Measurements from ENCODE around the gene SDF4.

SDF4 gene

DNA sequence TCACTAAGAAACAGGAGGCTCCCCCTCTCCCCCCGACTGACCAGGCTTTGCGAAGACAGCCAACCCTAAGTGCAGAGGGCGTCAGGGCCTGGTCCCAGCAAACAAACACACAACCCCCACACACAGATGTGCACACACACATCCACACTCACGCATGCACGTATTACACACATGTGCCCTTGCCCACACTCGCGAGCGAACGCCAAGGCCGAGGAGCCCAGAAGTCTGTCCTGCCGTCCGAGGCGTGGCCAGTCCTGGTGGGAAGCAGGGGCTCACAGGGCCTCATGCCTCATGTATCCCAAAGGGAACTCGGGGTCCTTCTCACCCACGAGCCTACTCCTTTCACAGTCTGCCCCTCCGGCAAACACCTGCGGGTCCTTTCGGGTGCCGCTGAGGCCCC is 2.0 kb downstream of the SDF4 start:
- no peak for DNase-seq (ENCODE audit: low read depth in 2 of 3, low spot score in 2 of 3)

DNA sequence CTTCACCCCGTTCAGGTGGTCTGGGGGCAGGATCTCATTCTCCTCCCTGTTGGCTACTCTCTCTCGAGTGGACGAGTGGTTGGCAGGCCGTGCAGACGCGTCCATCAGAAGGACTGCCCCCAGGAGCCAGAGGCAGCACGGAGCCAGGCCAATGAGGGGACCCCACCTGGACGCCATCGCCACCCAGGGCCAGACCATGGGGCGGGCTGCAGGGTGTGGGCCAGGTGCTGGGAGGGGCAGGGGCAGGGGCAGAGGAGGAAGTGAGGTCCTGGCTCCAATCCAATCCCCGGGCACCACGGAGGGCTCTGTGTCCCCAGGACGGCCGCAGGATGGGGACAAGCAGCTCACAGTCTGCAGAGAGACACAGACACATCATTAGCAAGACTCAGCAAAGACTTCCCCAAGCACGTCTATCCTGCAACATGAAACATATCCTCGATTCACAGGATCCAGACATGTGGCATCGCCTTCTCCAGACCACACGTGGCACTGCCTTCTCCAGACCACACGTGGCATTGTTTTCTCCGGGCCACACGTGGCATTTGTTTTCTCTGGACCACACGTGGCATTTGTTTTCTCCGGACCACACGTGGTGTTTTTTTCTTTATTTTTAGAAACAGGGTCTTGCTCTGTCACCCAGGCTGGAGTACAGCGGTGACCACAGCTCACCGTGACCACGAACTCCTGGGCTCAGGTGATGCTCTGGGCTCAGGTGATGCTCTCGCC is 3.0 kb downstream of the SDF4 start:
- DNase-seq (ENCODE audit: low read depth in 2 of 3, low spot score in 2 of 3) = no peak

DNA sequence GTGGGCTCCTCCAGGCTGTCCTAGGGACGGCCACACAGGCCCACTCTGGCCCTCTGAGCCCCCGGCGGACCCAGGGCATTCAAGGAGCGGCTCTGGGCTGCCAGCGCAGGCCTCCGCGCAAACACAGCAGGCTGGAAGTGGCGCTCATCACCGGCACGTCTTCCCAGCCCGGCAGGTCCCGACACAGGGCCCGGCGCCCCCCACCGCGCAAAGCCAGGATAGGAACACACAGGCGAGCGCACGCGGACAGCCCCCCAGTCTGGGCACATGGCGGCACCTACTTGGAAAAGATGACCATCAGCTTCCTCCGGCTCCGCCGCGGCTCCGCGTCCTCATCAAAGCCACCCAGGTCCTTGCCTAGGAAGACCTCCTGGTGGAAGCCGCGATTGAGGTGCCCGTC is 3.6 kb downstream of the SDF4 start:
- no peak for DNase-seq (ENCODE audit: low read depth in 2 of 3, low spot score in 2 of 3)

DNA sequence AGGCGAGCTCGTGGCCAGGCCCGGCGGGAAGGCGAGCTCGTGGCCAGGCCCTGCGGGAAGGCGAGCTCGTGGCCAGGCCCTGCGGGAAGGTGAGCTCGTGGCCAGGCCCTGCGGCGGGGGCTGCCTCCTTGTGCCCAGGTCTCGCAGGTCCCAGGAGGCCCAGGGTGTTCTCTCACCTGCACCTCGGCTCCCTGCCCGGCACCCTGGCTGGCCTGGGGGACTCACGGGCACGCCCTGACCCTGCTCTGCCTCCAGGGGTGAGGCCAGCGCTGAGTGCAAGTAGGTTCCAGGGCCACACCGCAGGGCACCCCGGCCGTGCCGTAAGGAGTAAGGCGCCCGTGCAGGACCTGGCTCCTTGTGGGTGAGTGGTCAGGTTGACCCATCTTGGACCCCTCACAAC is 4.4 kb downstream of the SDF4 start:
- DNase-seq (ENCODE audit: low read depth in 2 of 3, low spot score in 2 of 3) = no peak

DNA sequence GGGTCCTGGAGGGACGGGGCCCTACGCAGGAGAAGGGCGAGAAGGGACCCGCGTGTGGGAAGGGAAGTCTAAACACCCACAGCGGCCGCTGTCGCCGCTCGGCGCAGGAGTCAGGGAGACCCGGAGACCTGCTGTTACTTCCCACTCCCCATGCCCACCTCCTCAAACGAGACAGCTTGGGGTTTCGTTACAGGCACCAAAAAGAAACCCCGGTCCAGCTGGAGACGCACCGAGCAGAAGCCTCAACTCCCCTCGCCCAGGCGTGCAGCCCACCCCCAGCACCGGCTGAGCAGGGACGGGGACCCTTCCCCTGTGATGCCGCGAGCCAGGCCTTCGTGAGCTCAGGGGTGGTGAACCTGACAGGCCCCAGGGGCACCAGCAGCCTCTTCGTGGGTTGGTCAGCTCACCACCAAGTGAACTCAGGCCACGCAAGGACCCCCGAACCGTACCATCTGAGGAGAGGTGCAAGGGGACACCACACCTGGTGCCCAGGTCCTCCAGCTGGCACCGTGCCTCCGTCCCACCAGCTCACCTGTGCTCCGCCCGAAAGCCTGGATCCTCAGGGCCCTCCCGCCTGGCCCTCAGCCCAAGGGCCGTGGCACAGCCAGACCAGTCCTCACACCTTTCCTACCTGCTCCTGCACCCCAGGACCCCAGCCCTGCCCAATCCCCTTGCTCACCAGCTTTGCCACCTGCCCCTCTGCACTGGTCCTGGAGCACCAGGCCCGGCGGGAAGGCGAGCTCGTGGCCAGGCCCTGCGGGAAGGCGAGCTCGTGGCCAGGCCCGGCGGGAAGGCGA is 5.0 kb downstream of the SDF4 start:
- DNase-seq (ENCODE audit: low read depth in 2 of 3, low spot score in 2 of 3) = no peak

DNA sequence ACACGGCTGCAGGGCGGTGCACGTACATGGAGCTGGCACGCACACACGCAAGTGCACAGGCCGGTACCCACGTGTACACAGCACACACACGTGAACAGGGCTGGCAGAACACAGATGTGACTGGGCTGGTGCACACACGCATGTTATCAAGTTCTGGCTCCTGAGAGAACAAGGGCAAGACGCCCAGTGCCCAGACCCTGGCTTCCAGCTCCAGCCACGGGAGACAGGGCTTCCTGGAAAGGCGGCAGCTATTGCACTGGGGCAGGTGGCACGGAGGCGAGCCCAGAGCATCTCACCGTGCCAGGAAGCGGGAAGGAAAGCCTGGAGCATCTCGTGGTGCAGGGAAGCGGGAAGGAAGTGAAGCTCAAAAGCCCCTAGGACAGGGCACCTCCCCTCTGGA is 5.9 kb downstream of the SDF4 start:
- DNase-seq (ENCODE audit: low read depth in 2 of 3, low spot score in 2 of 3) = no peak

DNA sequence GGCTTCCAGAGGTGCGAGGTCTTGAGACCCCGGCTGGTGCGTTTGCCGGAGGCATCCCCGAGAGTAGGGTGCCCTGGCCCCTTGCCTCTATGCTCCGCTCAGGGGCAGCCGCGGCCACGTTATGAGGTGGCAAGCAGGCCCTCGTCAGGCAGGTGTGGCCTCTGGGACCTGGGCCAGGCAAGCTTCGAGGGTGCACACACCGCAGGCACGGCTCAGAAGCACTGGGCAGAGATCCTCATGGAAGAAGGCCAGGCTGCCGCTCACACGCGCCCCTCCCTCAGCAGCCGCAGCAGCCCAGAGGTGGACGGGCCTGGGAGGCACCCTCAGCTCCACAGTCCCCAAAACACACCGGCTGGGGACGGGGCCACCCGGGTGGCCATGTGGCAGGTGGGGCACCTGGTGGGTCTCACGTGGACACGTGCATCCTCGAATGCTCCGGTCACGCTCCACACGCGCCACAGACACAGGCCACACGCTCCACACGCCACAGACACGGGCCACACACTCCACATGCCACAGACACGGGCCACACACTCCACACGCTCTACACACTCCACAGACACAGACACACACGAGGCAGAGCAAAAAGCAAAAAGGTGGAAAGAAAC is 6.5 kb downstream of the SDF4 start:
- no peak for DNase-seq (ENCODE audit: low read depth in 2 of 3, low spot score in 2 of 3)

DNA sequence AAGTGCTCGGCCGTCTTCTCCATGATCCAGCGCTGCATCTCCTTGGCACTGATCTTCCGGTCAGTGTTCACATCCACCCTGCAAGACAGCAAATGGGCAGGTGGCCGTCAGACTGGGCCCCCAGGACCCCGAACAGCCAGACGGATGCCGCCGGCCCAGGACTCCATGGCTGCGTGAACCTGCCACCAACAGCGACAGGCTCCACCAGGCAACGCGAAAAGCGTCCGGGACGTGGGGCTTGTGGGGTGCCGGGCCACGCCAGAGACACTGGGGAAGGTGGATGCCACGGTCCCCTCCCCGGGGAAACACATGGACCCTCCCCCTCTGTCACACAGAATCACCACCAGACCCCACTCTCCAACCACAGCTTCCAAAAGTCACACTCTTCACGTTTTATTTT is 7.9 kb downstream of the SDF4 start:
- DNase-seq (ENCODE audit: low read depth in 2 of 3, low spot score in 2 of 3) = no peak

DNA sequence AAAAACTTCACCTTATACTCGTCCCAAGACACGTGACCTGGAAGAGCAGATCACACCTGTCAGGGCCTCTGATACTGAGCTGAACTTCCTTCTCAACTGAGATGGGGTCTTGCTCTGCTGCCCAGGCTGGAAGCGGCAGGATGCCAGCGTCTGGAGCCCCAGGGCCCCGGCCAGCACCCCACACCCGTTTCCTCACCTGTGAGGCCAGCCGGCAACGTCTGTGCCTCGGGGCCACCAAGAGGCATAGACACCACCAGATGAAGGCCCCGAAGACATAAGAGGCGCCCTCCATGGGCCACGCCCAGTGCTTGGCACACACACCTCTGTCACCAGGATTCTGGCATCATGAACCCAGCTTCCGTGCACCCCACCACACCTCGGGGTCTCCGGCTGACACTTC is 8.5 kb downstream of the SDF4 start:
- no peak for DNase-seq (ENCODE audit: low read depth in 2 of 3, low spot score in 2 of 3)

DNA sequence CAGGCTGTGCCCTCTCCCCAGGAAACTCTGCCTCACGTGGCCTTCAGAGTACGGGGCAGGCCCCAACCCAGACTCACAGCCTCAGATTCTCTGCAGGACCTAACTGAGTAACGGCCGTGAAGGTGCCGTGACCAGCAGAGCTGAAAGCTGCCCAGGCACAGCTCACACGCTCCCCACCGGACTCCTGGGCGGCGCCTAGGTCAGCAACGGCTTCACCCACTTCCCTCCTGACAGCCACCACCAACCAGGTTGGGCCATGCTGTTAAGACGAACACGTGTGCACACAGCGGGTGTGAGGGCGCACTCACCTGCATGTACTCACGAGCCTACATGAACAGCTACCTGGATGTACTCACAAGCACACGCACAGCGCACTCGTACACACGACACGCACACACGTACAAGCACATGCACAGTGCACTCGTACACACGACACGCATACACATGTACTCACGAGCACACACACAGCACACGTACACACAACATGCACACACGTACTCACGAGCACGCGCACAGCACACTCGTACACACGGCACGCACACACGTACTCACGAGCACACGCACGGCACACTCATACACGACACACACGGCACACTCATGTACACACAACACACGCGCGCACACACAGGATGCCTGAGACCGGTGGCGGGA is 9.1 kb downstream of the SDF4 start:
- DNase-seq (ENCODE audit: low read depth in 2 of 3, low spot score in 2 of 3) = no peak

DNA sequence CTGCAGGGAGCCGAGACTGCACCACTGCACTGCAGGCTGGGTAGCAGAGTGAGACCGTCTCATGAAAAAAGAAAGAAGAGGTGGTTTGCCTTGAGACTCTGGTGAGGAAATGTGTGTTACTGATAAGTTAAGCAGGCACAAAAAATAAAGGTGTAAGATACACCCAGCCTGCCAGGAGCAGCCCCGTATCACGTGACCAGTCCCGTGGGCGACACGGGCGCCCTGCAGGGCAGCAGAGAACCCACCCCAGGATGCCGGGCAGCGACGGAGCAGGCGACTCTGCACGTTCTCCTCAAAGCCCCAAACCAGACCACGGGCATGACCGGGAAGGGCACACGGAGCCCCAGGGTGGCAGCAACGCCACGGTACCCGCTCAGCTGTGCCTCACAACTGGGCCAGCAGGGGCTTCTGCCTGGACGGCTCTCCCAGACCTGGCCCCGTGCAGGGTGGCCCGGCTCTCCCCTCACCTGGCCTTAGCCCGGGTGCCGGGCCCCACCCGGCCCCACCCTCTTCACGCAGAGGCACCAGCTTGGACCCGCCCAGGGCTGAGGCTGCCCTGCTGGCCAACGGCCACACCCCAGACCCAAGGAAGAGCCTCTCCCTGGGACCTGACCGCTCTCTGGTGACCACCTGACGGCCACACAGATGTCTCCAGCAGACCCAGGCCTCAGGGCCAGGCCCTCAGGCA is 9.8 kb downstream of the SDF4 start:
- DNase-seq (ENCODE audit: low read depth in 2 of 3, low spot score in 2 of 3) = no peak

DNA sequence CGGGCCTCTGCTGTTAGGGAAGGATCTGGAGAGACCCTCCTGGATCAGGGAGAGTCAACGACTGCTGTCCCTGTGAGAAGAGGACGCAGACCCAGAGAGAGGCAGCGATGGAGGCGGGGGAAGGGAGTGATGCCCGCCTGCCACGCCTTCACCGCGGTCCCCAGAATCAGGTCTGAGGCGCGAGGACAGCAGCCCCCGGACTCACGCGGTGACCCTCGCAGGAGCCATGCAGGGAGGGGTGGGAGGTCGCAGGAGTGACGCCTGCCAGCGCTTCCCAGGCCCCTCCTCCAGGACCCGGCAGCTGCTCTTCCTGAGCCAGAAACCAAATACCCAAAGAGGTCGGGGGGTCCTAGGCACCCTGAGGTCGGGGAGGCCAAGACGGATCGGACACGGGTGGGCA is 11.6 kb downstream of the SDF4 start:
- no peak for DNase-seq (ENCODE audit: low read depth in 2 of 3, low spot score in 2 of 3)

DNA sequence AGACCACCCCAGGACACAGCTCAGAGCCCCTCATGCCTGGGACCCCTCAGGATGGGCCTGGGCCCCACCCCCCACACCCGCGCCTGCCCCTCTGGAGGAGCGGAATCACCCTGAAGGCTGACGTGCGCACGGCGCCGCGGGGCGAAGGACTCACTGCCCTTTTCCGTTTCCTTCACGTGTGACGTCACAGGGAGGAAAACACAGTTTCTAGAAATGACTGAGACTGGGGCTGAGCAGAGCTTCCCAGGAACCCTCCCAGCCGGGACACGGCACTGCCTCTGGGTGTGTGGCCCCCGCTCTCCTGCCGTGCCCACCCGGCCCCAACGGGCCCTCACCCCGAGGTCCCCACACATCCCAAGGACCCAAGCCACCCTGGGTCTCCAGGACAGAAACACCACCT is 12.5 kb downstream of the SDF4 start:
- no peak for DNase-seq (ENCODE audit: low read depth in 2 of 3, low spot score in 2 of 3)

DNA sequence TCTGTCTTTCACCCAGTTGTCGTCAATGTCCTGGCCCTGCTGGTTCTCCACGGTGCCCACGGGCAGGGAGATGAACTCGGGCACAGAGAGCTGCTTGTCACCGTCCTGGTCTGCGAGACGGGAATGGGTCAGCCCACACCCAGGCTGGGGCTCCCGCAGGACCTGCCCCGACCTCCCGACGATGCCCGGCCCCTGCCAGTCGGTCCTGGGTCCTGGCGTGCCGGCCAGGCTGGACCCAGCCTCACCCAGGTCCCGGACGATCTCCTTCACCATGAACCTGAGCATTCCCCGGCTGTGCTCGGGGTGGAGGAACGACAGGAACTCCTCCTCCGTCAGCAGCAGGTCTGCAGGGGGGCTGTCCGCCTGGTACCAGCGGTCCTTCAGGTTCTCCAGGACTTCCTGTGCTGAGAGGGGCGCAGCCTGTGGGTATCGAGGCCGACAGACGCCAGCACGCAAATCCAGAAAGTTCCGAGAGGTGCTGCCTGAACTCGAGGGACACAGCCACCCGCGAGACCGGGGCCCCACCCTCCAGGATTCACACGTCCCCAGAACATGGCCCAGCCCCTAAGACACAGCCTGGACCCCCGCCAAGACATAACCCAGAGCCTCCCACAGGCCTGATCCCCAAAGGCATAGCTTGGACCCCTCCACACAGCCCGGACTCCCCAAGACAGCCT is 13.1 kb downstream of the SDF4 start:
- DNase-seq (ENCODE audit: low read depth in 2 of 3, low spot score in 2 of 3) = no peak

DNA sequence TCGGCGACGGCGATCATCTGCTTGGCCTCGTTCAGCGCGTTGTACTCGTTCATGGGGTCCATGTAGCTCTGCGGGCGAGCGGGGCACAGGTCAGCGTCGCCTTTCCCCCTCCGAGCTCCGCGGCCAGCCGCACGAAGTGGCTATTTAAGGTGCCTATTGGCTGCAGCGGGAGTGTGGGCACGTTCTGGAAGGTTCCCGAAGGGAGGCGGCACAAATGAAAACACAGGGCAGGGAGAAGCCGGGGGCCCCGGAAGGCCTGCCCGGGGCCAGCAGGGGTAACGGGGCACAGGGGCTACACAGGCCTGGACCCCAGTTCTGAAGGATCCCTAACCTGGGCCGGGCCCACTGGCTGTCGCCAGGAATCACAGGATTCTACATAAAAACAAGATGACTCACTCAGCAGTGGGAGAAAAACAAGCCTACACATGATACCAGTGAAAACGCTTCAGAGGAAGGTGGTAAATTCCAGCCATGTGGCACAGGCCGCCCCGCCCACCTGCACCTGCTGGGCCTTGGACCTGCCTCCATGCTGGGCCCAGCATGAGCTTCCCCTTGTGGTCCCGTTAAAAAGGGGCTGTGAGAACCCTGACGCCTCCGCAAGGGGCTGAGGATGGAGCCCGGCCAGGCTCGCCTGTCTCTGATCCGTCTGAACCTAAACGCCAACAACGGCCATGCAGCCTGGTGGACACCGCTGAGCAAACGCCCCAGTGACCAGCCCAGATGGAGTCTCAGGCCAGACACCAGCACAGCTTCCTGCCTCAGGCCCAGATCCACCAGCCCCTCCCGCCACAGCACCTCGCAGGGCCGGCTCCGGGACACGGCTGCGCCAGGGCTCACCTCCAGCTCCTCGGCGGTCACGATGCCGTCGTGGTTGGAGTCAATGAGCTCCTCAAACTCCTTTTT is 13.9 kb downstream of the SDF4 start:
- DNase-seq (ENCODE audit: low read depth in 2 of 3, low spot score in 2 of 3) = no peak

DNA sequence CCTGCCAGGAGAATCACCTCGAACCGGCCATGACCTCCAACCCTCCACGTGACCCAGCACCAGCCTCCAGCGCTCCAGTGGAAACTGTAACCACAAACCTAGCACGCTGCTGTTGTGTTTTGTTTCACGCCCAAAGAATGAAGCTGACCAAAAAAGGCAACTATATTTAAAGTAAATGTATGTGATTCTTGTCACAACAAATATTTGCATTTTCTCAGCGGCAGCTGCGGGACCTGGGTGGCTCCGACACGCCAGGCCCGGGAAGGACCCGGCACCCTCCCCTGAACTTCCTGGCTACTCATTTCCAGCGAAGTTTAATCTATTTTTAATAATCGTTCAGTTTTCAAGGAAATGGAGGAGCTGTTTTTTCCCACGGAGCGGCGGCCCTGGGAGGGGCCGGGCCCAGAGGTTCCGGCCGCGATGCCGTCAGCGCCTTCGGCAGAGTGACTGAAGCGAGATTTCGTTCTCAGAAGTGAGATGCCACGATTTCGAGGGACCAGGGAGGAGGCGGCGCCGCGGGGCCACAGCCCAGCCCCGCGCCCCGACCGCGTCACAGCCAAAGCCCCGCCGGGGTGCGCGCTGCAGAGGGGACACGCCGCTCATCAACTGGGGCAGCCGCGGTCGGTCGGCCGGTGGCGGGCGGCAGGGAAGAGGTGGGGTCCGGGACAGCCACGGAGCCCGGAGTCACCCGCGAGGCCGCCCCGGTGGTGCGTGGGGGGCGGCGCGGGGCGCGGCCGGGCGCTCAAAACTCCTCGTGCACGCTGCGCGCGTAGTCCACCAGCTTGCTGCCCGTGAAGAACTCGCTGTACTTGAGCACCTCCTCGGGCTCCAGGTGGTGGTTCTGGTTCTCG is 14.8 kb downstream of the SDF4 start:
- no peak for DNase-seq (ENCODE audit: low read depth in 2 of 3, low spot score in 2 of 3)

DNA sequence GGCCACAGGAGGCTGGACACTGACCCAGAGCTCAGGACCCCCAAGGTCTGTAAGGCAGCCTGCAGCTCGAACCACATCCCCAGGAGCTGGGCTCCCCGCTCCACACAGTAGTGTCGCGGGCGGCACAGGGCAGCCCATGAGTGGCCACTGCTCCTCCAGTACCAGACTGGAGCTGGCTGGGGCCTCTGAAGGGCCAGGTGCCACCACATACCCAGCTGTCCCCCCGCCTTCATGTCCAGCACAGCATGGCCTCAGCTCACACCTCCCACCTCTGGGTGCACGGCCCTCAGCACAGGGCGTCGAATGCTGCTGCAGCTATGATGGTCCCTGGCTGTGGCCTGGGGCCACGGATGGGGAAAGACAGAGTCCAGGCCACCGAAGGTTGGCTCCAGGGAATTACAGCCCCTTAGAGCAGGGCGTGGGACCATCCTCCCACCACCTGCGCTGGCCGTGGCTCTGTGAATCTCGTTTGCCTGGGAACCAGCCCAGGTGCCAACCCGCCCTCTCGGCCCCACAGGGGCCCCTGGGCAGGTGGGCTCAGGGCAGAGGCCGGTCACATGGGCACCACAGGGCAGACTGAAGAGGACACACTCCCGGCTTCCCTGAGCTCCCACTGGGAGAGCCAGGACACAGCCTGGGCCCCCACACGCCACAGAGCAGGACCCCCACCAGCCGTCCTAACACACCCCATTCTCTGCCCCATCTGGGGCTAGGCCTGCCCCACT is 15.8 kb downstream of the SDF4 start:
- DNase-seq (ENCODE audit: low read depth in 2 of 3, low spot score in 2 of 3) = no peak

DNA sequence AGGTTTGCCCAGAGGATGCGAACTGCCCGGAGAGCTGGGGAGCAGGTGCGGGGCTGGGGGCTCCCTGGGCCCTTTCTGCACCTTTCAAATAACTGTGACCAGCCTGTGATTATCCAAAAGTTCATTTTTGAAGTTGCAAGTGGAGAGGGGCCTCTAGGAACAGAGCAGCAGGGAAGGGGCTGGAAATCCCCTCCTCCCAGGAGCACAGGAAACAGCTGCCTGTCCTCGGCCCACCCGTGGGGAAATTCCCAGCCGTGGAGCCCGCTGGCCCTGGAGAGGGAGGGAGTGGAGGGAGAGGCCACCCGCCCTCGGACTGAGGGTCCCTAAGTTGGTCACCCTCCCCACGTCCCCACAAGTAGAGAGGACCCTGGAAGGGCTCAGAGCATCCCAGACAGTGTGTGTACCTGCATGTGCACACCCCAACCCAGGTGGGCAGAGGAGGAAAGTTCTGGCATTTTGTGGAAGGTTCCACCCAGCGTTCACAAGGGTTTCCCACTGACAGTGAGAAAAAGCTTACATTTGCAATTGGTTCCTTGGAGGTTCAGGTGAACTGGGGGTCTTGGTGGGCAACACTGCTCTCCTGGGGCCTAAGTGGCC is 16.6 kb downstream of the SDF4 start:
- no peak for DNase-seq (ENCODE audit: low read depth in 2 of 3, low spot score in 2 of 3)

Measured in activated CD8-positive, alpha-beta memory T cell treated with anti-CD3 and anti-CD28 coated beads for 48 hours (primary cell).